Psoas muscle (tissue), 8 donors: Measurements from ENCODE around the gene SULT4A1. TPM values are rescaled to one million over a fixed set of nuclear protein-coding genes. Genes with fewer than 3 reads are reported as not detected.

Experiments
- ATAC-seq, 4 donors: fragments of 200-7000 bp; cut with Tn5 transposase; one replicate each; pipeline ENCODE4 v1.9.1; 2020; ENCODE audit warnings: moderate library complexity in 3 of 4, mild to moderate bottlenecking in 2 of 4
- DNase-seq, 2 donors: peaks; one replicate each; pipeline ENCODE4 v3.0.0-alpha.2; 2020
- H3K27ac ChIP-seq: fragments of 200-600 bp; one replicate; pipeline ENCODE4 v1.8.0; 2022
- H3K27me3 ChIP-seq, 3 donors: fragments of 200-600 bp in 1 of 3; one replicate each; pipeline versions ENCODE4 v1.6.1 to v1.8.0; 2013 to 2022; ENCODE audit warnings: low read length in 2 of 3, mild to moderate bottlenecking in 2 of 3, moderate library complexity in 1 of 3; ENCODE audit not compliant: insufficient read depth in 3 of 3
- H3K36me3 ChIP-seq, 2 donors: fragments of 200-600 bp in 1 of 2; one replicate each; pipeline versions ENCODE4 v1.6.1 to v1.8.0; 2013 to 2022; ENCODE audit warnings: low read depth in 1 of 2, mild to moderate bottlenecking in 1 of 2, moderate library complexity in 1 of 2; ENCODE audit not compliant: insufficient read depth in 1 of 2
- H3K4me1 ChIP-seq: fragments of 200-600 bp; one replicate; pipeline ENCODE4 v1.8.0; 2022
- H3K4me3 ChIP-seq: fragments of 200-600 bp; one replicate; pipeline ENCODE4 v1.8.0; 2022; ENCODE audit warnings: mild to moderate bottlenecking
- H3K9me3 ChIP-seq: fragments of 200-600 bp; one replicate; pipeline ENCODE4 v1.8.0; 2022
- CTCF ChIP-seq: fragments of 200-600 bp; IDR thresholded peaks from one replicate; pipeline ENCODE4 v1.8.0; 2022; ENCODE audit warnings: antibody characterized with exemption
- WGBS, 3 donors: extraction: QIAGEN DNeasy Blood & Tissue Kit; methylation state at CpG; one replicate each; pipeline versions ENCODE4 v1.1.6 to v1.1.7; 2013; 5-methylcytosine and 5-hydroxymethylcytosine counted together
- intact Hi-C, 2 donors: fragments of 100-400 bp; cut with DNase I; formaldehyde crosslinking; loops; one replicate each; pipeline versions ENCODE4 v1.11.0 to v1.14.2; 2022
- polyA plus RNA-seq, 3 donors: library from polyadenylated mRNA; stranded (reverse); fragments of 200-250 nt; gene quantifications; one replicate each; pipeline ENCODE4 v1.2.3, GENCODE V29; 2013
- total RNA-seq, 4 donors: library from RNA; stranded (reverse); fragmentation: NEBNext Ultra II Directional in 2 of 4; extraction: Animal tissue kit (Norgen Biotek cat#: 25700) in 2 of 4; gene quantifications; one replicate each; pipeline versions ENCODE4 v1.2.1 to v1.2.4, GENCODE V29; 2021 to 2023
- donor health status: healthy with polysubstance abuse.
- donor health status: DM: no; HTN: no; CAD: no; lungs with moderate emphysema.
- donor health status: Bipolar disorder and iron deficiency.
- donor health status: healthy.
- donor health status: DM: yes; HTN: yes; CAD: no.
- donor health status: DM: no; HTN: no; CAD: no.
- donor health status: DM: no; HTN: no; CAD: no.
- donor health status: DM: yes; HTN: yes; CAD: no.

SULT4A1 gene
- total and polyA plus RNA-seq, 7 donors: 0.08 to 0.23 TPM; not detected in 5

DNA sequence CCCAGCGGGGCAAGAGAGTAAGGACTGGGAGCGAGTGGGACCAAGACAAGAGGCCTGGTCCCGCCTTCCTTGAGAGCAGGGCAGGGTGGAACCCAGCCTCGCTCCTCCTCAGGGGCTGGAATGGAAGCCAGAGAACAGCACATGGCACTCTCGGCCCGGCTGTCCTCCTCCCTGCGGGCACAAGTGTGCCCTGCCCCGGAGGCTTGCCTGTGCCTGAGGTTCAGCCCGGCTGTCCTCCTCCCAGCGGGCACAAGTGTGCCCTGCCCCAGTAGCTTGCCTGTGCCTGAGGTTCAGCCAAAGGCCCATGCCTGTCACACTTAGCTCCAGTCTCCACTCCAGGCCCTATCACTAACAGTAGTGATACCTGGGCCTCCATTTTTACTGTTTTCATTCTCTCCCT lies 24.2 kb downstream of the SULT4A1 start:
- 53 to 67% (median 57%) methylated on average over 10 of the region's 10 CpGs for WGBS, 3 donors
- TF ChIP-seq CTCF: no peak
- H3K27me3 ChIP-seq: peaks cover 0 to 14% (median 4%) of the 10 kb centered on the region in 3 donors
- H3K36me3 ChIP-seq: no peaks in the 10 kb centered on the region
- H3K4me1 ChIP-seq: no peaks in the 10 kb centered on the region
- no peaks in the 10 kb centered on the region for H3K9me3 ChIP-seq
- DNase-seq: peak in 1 of 2 donors; percentile 22
- H3K27ac ChIP-seq: no peak overlapping the region
- intact Hi-C loops: no loop called here
- no peak for ATAC-seq
- H3K4me3 ChIP-seq: no peak overlapping the region

DNA sequence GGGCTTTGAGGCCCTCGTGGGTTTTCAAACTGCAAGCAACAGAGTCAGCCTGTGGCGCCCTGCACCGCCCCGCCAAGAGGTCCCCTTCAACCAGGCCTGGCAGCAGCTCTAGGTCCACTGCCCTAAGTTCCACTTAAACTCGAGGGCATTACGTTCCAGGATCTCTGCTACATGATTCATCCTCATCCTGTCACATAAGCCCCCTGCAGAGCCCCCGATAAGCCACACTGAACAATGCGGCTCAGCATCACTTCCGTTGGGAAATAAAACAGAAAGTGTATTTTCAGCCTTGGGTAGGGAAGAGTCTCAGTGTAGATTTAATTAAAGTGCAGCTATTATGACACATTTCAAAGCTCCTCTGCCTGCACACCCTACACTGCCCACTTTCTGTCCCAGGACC lies 24.6 kb downstream of the SULT4A1 start:
- DNase-seq (peak in 1 of 2 donors; percentile 17), ATAC-seq (no peak)
- Histone ChIP-seq H3K27ac (no peak overlapping the region), H3K36me3 (no peaks in the 10 kb centered on the region), H3K4me3 (no peak overlapping the region), H3K27me3 (peaks cover 0 to 14% (median 4%) of the 10 kb centered on the region in 3 donors), H3K9me3 (no peaks in the 10 kb centered on the region), H3K4me1 (no peaks in the 10 kb centered on the region)
- 78 to 83% (median 78%) methylated on average over 9 of the region's 9 CpGs for WGBS, 3 donors
- no peak for TF ChIP-seq CTCF
- intact Hi-C loops: no loop called here

GRCh38 chr22:43835736-43836135 lies 26.6 kb downstream of the SULT4A1 start:
- Histone ChIP-seq H3K27me3 (peaks cover 0 to 14% (median 4%) of the 10 kb centered on the region in 3 donors), H3K4me1 (no peaks in the 10 kb centered on the region), H3K27ac (no peak overlapping the region), H3K9me3 (no peaks in the 10 kb centered on the region), H3K4me3 (no peak overlapping the region), H3K36me3 (no peaks in the 10 kb centered on the region)
- intact Hi-C loops: no loop called here
- DNase-seq: peak in 1 of 2 donors; percentile 30
- no peak for TF ChIP-seq CTCF
- no peak for ATAC-seq
- WGBS, 3 donors: 83 to 86% (median 85%) methylated on average over 13 of the region's 13 CpGs

- peaks cover 5% of the 10 kb centered on the region for H3K4me1 ChIP-seq
- intact Hi-C loops: no loop called here
- H3K4me3 ChIP-seq: no peak overlapping the region
- peak in 1 of 2 donors; percentile 43 for DNase-seq
- 72 to 83% (median 78%) methylated on average over 12 of the region's 12 CpGs for WGBS, 3 donors
- no peaks in the 10 kb centered on the region for H3K9me3 ChIP-seq
- H3K27me3 ChIP-seq: peaks cover 0 to 14% (median 4%) of the 10 kb centered on the region in 3 donors
- H3K27ac ChIP-seq: no peak overlapping the region
- no peak for TF ChIP-seq CTCF
- no peaks in the 10 kb centered on the region for H3K36me3 ChIP-seq
- no peak for ATAC-seq
Observed at GRCh38 chr22:43835166-43835565, 27.1 kb downstream of the SULT4A1 start.
